Tibial nerve (tissue), 4 donors: Measurements from ENCODE around the gene SNED1. TPM values are rescaled to one million over a fixed set of nuclear protein-coding genes. Genes with fewer than 3 reads are reported as not detected.

Experiments used
- DNase-seq, 2 donors: peaks; one replicate each; pipeline ENCODE4 v3.0.0-alpha.2; 2019; ENCODE audit warnings: low spot score in 2 of 2
- H3K27ac ChIP-seq, 4 donors: fragments of 200-600 bp; sonication (generic) in 3 of 4; one replicate each; pipeline ENCODE4 v1.5.1; 2017 to 2019; ENCODE audit warnings: mild to moderate bottlenecking in 1 of 4
- H3K27me3 ChIP-seq, 2 donors: fragments of 200-600 bp; sonication (generic) in 1 of 2; one replicate each; pipeline versions ENCODE4 v1.5.1 to v1.6.0; 2017 to 2019
- H3K36me3 ChIP-seq, 3 donors: fragments of 200-600 bp; sonication (generic); one replicate each; pipeline ENCODE4 v1.5.1; 2018 to 2019
- H3K4me1 ChIP-seq, 4 donors: fragments of 200-600 bp; sonication (generic) in 3 of 4; one replicate each; pipeline ENCODE4 v1.5.1; 2017 to 2019
- H3K4me3 ChIP-seq, 4 donors: fragments of 200-600 bp; sonication (generic) in 3 of 4; one replicate each; pipeline ENCODE4 v1.5.1; 2017 to 2019; ENCODE audit warnings: mild to moderate bottlenecking in 1 of 4, moderate library complexity in 1 of 4
- H3K9me3 ChIP-seq, 4 donors: fragments of 200-600 bp; sonication (generic) in 3 of 4; one replicate each; pipeline ENCODE4 v1.5.1; 2017 to 2019
- EP300 ChIP-seq, 2 donors: sonication (generic); formaldehyde crosslinking; IDR thresholded peaks; one replicate each; pipeline ENCODE4 v1.6.1; 2017; ENCODE audit warnings: antibody characterized with exemption in 2 of 2, mild to moderate bottlenecking in 1 of 2
- POLR2A ChIP-seq, 2 donors: fragments of 450-650 bp; IDR thresholded peaks; one replicate each; pipeline ENCODE4 v1.6.1; 2017; ENCODE audit warnings: antibody characterized with exemption in 2 of 2, mild to moderate bottlenecking in 2 of 2, moderate library complexity in 2 of 2
- whole genome bisulfite sequencing, 2 donors: methylation state at CpG; one replicate each; pipeline ENCODE4 v1.1.5; 2018; 5-methylcytosine and 5-hydroxymethylcytosine counted together
- total RNA-seq, 4 donors: library from RNA; depleted of rRNA; stranded (reverse); fragments of >200 nt; gene quantifications; one replicate each; pipeline ENCODE4 v1.1.0, GENCODE V29; 2016
- TF ChIP-seq, protein P1 (sequence below), 5 experiments: fragments of 200-600 bp in 3 of 5; fragments of 450-650 bp in 2 of 5; sonication (generic) in 3 of 5; IDR thresholded peaks; one replicate each; pipeline ENCODE4 v1.5.1; 2016 to 2019; ENCODE audit warnings: antibody characterized with exemption in 5 of 5, mild to moderate bottlenecking in 3 of 5, moderate library complexity in 2 of 5

SNED1 gene
- total RNA-seq, 4 donors from 2014 or later = 116 to 226 (median 141) TPM

DNA sequence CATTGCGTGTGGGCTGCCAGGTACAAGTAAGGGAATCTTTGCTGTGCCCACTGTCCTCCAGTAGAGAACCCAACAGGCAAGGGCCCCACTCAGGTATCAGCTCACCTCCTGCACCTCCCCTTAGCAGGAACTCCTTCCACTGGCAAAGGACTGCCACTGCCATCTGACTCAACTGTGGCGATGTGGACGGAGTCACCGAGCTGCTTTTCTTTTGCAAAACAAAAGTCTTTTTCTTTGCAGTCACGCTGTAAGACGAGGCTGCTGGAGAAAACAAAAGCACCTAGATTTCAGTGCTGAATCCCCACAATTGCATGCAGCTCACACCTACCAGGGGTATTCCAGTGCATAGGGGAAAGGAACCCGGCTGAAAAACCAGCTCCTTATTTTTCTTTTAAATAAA lies 95.8 kb downstream of the SNED1 start:
- Histone ChIP-seq H3K4me1 (peaks cover 0 to 19% (median 0%) of the 10 kb centered on the region in 4 donors), H3K9me3 (no peaks in the 10 kb centered on the region), H3K4me3 (no peak overlapping the region), H3K36me3 (peaks cover 0 to 98% (median 3%) of the 10 kb centered on the region in 3 donors), H3K27ac (no peak overlapping the region), H3K27me3 (no peaks in the 10 kb centered on the region)
- DNase-seq = no peak
- 59 to 65% methylated on average over 7 of the region's 7 CpGs for WGBS, 2 donors
- TF ChIP-seq, protein P1, sequence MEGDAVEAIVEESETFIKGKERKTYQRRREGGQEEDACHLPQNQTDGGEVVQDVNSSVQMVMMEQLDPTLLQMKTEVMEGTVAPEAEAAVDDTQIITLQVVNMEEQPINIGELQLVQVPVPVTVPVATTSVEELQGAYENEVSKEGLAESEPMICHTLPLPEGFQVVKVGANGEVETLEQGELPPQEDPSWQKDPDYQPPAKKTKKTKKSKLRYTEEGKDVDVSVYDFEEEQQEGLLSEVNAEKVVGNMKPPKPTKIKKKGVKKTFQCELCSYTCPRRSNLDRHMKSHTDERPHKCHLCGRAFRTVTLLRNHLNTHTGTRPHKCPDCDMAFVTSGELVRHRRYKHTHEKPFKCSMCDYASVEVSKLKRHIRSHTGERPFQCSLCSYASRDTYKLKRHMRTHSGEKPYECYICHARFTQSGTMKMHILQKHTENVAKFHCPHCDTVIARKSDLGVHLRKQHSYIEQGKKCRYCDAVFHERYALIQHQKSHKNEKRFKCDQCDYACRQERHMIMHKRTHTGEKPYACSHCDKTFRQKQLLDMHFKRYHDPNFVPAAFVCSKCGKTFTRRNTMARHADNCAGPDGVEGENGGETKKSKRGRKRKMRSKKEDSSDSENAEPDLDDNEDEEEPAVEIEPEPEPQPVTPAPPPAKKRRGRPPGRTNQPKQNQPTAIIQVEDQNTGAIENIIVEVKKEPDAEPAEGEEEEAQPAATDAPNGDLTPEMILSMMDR (IDR thresholded peaks at IDR 0.05) = no peak
- TF ChIP-seq EP300 (IDR thresholded peaks at IDR 0.05) = no peak
- no peak for TF ChIP-seq POLR2A (IDR thresholded peaks at IDR 0.05)

DNA sequence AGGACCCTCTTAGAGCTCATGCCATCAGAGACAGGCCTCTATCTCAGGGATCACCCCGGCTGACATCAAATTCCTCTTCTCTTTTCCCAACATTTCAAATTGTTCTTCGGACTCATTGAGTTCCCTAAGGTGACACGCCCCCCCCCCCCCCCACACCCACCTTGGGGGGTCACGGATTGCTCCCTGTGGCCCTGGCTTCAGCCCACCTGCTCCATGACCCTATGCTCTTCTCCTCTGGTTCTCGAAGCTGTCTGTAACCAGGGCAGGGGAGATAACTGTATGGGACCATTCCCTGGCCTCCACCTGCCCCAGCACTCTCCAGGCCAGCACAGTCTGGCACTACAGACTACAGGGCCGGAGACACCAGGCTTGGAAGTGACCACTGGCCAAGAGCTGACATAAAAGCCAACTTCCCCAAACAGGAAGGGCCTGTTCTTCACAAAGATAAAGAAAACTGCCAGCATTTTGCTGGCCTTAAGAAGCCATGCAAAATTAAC lies 96.6 kb downstream of the SNED1 start:
- Histone ChIP-seq H3K27me3 (no peaks in the 10 kb centered on the region), H3K36me3 (peaks cover 0 to 98% (median 3%) of the 10 kb centered on the region in 3 donors), H3K4me3 (no peak overlapping the region), H3K4me1 (peaks cover 0 to 25% (median 0%) of the 10 kb centered on the region in 4 donors), H3K9me3 (no peaks in the 10 kb centered on the region), H3K27ac (no peak overlapping the region)
- no peak for TF ChIP-seq EP300 (IDR thresholded peaks at IDR 0.05)
- TF ChIP-seq, protein P1 (IDR thresholded peaks at IDR 0.05) = no peak
- no peak for DNase-seq
- WGBS, 2 donors = 75 to 82% methylated on average over 6 of the region's 6 CpGs

DNA sequence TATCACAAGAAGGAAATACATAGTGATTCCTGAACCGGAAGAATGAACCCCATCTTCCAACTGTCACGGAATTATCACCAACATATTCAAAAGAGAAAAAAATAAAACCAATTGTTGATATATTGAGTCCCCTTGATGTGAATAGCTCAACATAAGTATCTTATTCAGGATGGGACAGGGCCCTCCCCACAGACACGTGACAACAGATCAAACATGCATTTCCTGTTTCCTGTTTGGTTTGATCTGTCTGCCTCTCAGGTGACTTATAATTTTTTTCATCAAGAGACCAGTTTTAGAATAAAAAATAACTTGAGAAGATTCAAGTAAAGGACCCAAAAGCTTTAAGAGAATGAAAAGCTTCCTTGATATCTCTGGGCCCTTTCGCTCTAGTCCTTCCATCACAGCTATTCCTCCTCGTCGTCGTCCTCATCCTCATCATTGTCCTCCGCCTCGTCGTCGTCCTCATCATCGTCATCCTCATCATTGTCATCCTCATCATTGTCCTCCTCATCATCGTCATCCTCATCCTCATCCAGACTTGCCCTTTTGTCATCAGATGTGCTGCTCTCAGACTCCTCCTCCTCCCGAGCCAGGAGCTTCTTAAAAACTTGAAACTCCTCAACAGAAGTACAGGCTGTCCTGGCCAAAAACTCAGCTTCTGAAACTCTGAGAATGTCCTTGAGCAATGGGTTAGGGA lies 97.3 kb downstream of the SNED1 start:
- TF ChIP-seq EP300 (IDR thresholded peaks at IDR 0.05) = no peak
- TF ChIP-seq, protein P1 (IDR thresholded peaks at IDR 0.05) = no peak
- no peak for TF ChIP-seq POLR2A (IDR thresholded peaks at IDR 0.05)
- peaks cover 0 to 91% (median 3%) of the 10 kb centered on the region in 3 donors for H3K36me3 ChIP-seq
- no peak overlapping the region for H3K27ac ChIP-seq
- H3K27me3 ChIP-seq = no peaks in the 10 kb centered on the region
- DNase-seq = no peak
- H3K4me3 ChIP-seq = no peak overlapping the region
- no peaks in the 10 kb centered on the region for H3K9me3 ChIP-seq
- 83 to 88% methylated on average over 14 of the region's 14 CpGs for WGBS, 2 donors
- peaks cover 0 to 33% (median 2%) of the 10 kb centered on the region in 4 donors for H3K4me1 ChIP-seq

DNA sequence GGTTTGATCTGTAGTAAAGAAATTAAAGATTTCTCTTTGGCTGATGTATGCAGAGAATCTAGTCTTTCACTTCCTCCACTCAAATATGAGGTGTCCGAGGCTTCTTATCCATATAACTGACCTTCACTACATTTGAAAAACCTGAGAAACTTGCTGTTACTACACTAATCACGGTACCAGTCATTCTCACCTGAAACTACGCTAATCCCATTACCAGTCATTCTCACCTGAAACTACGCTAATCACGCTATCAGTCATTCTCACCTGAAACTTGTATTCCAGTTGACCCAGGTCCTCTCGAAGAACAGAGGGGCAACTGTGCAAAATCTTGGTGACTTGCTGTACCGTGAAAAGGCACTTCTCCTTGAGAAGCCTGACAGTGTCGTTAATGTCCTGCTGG lies 98.6 kb downstream of the SNED1 start:
- H3K9me3 ChIP-seq = no peaks in the 10 kb centered on the region
- TF ChIP-seq POLR2A (IDR thresholded peaks at IDR 0.05) (no peak), EP300 (IDR thresholded peaks at IDR 0.05) (no peak)
- TF ChIP-seq, protein P1 (IDR thresholded peaks at IDR 0.05) = no peak
- 90 to 92% methylated on average over 8 of the region's 8 CpGs for WGBS, 2 donors
- no peak overlapping the region for H3K4me3 ChIP-seq
- peaks cover 0 to 78% (median 3%) of the 10 kb centered on the region in 3 donors for H3K36me3 ChIP-seq
- no peak overlapping the region for H3K27ac ChIP-seq
- H3K4me1 ChIP-seq = peaks cover 0 to 35% (median 7%) of the 10 kb centered on the region in 4 donors
- DNase-seq = no peak
- H3K27me3 ChIP-seq = no peaks in the 10 kb centered on the region

DNA sequence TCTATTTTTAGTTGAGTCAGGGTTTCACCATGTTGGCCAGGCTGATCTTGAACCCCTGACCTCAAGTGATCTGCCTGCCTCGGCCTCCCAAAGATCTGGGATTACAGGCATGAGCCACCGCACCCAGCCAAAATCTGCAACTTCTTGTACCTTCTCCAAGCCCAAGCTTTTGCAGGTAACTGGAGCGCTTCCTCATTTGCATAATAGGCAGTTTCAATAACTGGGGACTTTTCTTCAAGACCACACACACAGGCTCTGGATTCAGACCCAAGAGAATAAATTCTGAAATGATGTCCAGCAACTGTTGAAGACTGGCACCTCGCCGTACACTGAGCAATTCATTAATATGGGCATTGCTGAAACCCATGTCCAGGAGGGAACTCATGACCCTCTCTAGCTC lies 100.8 kb downstream of the SNED1 start:
- no peak overlapping the region for H3K4me3 ChIP-seq
- no peaks in the 10 kb centered on the region for H3K27me3 ChIP-seq
- 92 to 93% methylated on average over 5 of the region's 5 CpGs for WGBS, 2 donors
- DNase-seq = no peak
- TF ChIP-seq, protein P1 (IDR thresholded peaks at IDR 0.05) = no peak
- TF ChIP-seq EP300 (IDR thresholded peaks at IDR 0.05) (no peak), POLR2A (IDR thresholded peaks at IDR 0.05) (no peak)
- peaks cover 0 to 40% (median 13%) of the 10 kb centered on the region in 4 donors for H3K4me1 ChIP-seq
- peaks cover 0 to 56% (median 0%) of the 10 kb centered on the region in 3 donors for H3K36me3 ChIP-seq
- no peak overlapping the region for H3K27ac ChIP-seq
- H3K9me3 ChIP-seq = no peaks in the 10 kb centered on the region
